GM12892 (cell line): ENCODE measurements around the gene KIAA1217.

Experiments
- POLR2A ChIP-seq: IDR thresholded peaks from 2 replicates; pipeline ENCODE4 v1.6.1; 2011; ENCODE audit warnings: low read depth, low read length, control low read depth
- POLR2AphosphoS5 ChIP-seq: IDR thresholded peaks from 2 replicates; pipeline ENCODE4 v1.6.1; 2011; ENCODE audit warnings: low read depth, low read length, control low read depth

- TF ChIP-seq POLR2AphosphoS5 = no peak
- TF ChIP-seq POLR2A = no peak
Measured at GRCh38 chr10:24493165-24493564, 284.2 kb downstream of the KIAA1217 start.
